DMS153 treated with DMSO at 0.1 percent for 48 hours (cell line): ENCODE measurements around the gene PPIF.
"Not testable (repeated sequence)": the region's sequence is repeated elsewhere in the genome, so short reads cannot be mapped to it uniquely, and the experiment has no call there.

Experiments used
- DNase-seq: peaks from one replicate; lab custom pipeline; 2025; ENCODE audit not compliant: unreplicated experiment; lab: John Stamatoyannopoulos, UW

The PPIF gene

DNA sequence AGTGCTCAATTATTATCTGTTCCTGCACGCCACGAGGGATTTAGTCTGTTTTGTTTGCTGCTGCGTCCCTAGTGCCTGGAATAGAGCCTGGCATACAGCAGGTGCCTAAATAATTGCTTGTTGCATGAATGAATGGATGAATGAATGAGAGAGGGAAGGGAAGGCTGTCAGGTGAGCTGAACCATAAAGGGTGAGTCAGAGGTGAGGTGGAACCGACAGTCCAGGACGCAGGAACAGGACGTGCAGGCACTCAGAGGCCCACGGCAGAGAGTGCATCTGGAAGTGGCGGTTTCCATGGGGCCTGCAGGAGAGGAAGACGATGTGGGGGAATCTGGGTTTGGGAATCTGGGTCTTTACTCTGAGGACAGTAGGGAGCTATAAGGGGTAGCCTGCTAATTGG lies 17.7 kb upstream of the PPIF start:
- DNase-seq = no peak

DNA sequence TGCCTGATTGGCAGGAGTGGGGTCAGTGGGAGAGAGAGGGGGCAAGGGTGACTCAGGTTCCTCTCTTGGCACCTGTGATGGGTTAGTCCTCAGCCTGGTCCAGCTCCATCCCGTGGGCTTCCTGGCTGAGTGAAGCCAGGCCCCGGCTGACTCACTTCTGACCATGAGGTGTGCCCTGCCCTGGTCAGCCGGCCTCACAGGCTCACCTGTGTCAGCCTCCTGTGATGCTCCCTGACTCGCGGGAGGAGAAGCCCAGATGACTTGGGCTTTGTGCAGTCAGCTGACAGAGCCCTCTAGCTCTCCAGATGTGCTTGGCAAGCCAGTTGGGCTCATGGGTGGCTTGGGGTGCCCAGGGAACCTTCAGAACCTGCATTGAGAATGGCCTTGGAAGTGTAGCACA lies 16.0 kb upstream of the PPIF start:
- DNase-seq = no peak

DNA sequence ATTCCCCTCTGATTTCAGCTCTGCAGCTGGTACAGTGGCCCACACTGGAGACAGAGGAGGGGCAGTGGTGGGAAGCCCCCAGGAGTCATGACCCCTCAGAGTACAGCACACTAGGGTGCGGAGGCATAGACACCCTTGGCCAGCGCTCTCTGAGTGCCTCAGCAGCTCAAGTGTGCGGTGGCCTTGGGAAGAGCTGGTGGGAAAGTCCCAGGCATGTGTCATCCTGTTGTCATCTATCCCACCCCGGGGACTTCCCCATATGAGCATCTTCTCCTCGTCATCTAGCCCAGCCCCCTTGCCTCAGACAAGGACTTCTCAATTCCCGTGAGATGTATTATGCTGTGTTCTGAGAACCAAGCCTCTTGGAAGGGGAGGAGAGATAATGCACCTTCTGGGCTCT lies 15.6 kb upstream of the PPIF start:
- no peak for DNase-seq

DNA sequence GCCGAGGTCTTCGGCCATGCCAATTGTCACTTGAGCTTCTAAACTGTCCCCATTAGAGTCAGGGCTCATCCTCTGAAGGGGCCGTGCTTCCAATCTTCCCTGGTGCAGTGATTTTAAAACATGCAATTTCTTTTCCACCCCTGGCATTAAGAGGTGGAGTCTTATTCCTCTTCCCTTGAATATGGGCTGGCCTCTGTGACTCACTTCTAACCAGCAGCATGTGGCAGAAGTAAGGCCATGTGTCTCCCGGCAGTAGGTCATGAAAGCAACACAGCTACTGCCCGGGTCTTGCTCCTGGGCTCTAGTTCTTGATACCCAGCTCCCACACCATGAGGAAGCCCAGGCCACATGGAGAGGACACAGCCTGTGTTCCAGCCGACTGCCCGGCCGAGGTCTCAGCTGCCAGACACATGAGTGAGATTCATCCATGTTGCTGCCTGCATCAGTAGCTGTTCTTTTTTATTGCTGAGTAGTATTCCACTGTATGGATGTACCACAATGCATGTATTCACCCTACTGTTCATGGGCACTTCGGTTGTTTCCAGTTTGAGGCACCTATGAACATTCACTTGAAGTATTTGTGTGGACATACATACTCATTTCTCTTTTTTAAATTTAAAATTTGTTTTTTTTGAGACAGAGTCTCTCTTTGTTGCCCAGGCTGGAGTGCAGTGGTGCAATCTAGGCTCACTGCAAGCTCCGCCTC lies 14.5 kb upstream of the PPIF start:
- not testable (repeated sequence) for DNase-seq

DNA sequence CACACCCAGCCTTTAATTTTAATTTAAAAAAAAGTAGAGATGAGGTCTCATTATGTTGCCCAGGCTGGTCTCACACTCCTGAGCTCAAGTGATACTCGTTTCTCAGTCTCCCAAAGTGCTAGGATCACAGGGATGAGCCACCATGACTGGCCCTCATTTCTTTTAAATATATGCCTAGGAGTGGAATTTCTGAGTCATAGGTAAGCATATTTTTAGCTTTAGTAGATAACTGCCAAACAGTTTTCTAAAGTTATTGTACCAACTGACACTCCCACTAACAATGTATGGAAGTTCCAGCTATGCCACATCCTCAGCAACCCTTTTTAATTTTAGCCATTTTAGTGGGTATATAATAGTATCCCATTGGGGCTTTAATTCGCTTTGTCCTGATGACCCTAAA lies 13.8 kb upstream of the PPIF start:
- DNase-seq = no peak

DNA sequence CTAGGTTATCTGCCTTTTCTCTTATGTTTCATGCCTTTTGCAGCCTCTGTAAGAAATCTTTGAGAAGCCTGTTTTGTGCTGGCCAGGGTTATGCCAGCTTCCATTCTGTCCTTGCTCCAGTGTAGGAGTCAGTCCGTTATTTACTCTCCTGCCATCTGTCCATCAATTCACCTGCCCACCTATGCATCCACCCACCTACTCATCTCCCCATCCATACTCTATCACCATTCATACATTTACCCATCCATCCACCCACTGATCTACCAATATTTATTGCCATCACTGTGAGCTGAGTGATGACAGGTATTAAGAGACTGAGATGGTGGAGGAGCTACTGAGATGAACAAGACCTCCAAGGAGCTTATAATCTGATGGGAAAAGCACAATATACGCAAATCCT lies 12.7 kb upstream of the PPIF start:
- no peak for DNase-seq

DNA sequence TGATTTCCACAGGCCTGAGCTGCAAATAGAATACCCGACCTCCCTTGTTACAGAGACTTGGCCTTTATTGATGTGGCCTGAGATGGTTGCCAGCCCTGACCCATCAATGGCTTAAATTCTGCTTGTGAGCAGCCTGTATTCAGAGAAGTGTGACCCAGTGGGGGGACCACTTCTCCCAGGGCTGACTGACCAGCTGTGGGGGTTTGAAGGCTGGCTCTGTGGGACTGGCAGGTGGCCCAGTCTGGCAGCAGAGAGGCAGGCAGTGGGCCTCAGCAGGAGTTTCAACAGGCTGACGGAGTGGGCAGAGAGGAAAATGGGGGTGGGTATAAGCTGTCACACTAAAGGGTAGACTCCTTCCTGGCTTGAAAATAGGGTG lies 12.2 kb upstream of the PPIF start:
- no peak for DNase-seq

DNA sequence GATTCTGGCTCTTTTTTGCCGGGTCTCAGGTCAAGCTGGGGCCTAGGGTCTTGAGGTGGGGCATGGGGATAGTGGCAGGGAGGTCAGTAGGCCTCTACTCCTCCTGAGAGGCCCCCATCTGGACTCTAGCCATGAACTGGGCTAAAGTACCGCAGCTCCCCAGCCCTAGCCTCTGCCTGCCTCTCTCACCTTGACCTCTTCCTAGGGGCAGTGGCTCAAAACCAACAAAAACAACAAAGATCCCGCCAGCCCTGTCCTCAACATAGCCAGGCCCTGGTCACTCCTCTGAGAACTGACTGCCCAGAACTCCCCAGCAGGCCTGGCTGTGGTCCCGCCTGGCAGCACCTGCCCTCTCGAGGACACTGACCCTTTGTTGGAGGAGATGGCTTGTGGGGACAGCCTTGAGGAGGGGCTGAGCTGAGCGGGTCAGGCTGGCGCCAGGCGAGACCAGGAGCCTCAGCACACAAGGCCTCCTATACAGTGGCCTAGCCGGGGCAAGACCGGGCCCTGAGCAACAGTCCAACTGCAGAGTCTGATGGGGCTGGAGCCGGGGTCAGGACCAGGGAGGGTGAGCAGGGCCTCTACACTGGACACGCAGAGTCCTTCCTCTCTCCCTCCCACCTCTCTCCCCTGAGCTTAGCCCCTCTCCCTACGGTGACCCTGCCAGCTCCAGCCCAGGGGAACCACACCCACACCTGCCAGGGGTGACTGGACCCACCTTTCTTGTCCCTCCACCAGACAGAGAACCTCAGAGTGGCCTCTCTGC lies 11.6 kb upstream of the PPIF start:
- no peak for DNase-seq

DNA sequence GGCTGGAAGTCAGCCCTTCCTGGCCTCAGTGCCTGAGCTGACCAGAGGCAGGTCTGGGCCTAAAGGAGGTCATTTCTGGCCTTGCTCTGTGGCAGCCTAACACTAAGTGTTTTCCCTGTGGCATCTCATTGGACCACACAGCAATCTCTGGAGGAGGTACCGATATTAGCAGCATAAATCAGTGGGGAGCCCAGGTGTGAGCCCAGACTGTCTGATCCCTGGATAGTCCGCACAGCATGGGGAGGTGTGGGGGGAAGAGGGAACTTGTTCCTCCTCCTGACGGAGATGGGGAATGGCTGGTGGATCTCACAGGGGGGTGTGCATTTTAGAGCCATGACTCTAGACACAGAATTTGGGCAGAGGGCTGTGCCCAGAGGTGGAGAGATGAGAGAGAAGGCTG lies 11.0 kb upstream of the PPIF start:
- no peak for DNase-seq

DNA sequence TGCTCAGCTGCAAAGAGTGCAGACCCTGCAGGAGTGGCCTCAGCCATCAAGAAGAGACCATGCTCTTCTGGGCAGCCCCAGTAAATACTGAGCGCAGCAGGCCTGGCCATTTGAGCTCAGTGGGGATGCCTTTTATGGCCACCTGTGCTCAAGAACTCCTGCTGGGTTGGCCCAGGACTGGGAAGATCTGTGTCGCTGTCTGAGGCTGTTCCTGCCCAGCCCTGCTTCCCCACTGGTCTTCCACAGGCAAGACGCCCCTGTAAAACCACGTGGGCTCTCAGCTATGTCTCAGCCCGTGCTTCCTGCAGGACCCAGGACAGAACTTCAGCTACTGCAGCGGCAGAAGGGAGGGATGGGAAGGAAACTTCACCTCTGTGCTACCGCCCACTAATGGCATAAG lies 10.5 kb upstream of the PPIF start:
- no peak for DNase-seq

DNA sequence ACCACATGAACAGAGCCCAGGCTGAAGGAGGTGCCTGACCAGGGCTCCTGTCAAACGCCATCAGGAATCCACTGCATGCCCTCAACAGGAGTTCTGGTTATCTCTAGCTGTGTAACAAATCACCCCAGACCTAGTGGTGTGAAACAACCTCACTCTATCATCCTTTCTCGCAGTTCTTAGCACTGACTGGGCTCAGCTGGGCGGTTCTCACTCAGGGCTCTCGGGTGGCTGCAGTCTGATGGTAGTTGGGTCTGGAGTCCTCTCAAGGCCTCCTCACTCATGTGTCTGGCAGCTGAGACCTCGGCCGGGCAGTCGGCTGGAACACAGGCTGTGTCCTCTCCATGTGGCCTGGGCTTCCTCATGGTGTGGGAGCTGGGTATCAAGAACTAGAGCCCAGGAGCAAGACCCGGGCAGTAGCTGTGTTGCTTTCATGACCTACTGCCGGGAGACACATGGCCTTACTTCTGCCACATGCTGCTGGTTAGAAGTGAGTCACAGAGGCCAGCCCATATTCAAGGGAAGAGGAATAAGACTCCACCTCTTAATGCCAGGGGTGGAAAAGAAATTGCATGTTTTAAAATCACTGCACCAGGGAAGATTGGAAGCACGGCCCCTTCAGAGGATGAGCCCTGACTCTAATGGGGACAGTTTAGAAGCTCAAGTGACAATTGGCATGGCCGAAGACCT lies 9.3 kb upstream of the PPIF start:
- not testable (repeated sequence) for DNase-seq

DNA sequence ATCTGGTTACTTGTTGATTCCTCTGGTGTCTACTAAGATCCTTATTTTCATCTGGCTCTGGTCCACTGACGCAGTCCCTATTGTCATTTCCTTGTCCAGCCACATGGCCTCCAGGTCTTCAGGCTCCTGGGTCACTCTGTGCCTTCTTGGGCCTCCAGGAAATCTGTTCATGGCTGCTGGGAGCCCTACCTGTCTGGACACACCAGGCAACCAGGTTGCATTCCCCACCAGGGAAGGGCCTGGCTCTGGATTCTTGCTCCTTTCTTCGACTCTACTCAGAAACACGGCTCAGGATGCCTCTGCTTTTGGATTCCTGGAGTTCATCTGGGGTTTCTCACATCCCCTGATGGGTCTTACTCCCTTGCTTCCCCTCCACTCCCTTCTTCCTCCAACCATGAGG lies 8.0 kb upstream of the PPIF start:
- DNase-seq = no peak

DNA sequence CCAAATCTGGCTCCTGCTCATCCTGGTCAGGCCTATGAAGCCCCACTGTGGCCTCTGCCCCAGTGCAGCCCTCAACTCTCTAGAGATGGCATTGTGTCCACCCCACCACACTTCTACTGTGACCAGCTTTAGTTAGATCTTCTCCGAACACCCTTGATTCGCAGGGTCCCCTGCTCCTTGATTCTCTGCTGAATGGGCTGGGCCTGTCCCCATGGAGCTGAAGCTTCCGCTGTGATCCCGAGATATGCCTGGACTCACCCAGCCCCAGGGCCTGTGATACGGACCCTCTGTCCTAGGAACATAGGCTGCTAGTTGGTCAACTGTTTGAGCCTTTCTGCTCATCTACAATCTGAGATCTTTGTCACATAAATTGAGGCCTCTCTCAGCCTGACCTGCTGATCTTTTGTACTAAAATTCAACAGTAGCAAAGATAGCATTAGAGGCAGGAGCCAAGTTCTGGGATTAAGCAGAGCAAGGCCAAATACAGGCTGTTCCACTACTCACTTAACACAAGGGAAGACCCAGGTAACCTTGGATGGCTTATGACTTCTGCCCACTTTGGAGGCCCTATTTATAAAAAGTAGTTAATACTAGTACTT lies 6.5 kb upstream of the PPIF start:
- DNase-seq = no peak

DNA sequence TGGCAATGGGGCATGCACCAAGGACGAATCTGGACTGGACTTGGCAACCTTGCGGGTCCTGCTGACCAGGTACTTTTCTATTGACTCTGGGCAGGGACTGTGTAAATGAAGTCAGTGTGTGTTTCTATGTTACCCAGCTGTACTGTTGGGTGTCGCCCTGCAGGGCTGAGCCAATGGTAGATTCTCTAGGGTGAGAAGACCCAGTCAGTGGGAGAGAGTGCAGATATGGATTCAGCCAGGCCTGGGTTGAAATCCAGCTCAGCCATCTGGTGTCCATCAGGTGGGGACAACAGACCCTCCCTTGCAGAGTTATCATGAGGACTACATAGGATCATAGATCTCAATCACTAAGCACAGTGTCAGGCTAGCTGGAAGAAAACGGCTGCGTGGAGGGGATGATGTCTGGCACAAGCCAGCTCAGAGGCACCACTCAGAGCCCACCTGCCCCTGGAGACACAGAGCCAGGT lies 4.9 kb upstream of the PPIF start:
- DNase-seq = no peak

DNA sequence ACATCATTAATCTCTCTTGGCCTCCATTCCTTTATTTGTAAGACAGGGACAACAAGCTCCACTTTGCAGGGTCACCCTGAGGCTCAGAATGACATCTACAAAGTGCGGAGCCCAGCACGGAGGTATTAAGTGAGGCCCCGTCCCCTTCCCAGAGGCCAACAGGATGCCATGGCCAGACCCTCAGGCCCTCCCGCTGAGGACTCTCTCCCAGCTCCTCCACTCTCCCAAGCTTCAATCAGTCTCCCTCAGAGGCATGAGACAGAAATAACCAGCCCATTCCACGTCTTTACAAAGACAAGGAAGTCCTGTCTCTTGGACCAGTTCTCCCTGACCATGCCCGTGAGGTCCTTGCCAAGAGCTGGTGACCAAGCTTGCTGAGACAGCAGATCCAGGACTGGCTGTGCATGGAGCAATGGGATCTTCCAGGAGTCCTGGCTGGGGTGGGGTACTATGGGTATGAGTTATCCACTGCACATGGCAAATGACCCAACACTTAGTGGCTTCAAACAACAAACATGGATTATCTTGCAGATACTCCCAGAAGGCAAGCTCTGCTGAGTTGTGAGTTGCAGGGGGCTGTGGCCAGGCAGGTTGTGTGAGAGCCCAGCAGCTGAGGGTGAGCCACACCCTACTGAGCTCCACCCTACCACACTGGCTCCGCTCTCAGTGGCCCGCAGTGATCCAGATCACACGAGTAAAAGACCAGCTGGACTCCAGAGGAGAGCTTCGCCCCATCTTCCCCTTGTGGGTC lies 4.3 kb upstream of the PPIF start:
- DNase-seq = no peak

DNA sequence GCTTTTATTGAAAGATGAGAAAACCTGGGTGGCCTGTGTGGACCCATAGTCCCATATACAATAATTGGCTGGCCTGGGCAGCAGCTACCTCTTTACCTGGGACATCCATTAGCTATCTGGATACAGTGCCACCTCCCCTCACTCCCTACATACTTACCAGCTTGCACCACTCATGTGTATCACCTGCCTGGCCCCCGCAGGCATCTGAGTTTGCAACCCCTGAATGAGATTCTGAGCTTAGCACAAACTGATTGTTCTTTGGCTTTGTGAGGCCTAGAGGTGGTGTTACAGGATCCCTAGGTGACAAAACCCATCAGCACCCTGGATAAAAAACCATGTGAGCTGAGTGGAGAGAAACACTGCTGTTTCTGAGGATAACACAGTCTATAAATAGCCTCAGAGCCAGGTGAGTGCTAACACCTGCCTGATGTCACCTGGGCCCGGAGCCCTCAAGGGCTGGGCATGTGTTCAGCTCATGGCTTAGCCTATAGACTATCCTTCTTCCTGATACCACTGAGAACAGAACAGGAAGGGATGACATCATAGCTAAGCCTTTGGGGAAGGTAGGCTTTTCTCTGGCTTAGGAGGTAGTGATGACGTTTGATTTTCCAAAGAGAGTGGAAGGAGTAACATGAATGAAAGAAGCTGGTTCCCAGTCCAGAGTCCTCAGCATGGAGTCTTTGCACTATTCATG lies 2.6 kb upstream of the PPIF start:
- peak; percentile 84 for DNase-seq

DNA sequence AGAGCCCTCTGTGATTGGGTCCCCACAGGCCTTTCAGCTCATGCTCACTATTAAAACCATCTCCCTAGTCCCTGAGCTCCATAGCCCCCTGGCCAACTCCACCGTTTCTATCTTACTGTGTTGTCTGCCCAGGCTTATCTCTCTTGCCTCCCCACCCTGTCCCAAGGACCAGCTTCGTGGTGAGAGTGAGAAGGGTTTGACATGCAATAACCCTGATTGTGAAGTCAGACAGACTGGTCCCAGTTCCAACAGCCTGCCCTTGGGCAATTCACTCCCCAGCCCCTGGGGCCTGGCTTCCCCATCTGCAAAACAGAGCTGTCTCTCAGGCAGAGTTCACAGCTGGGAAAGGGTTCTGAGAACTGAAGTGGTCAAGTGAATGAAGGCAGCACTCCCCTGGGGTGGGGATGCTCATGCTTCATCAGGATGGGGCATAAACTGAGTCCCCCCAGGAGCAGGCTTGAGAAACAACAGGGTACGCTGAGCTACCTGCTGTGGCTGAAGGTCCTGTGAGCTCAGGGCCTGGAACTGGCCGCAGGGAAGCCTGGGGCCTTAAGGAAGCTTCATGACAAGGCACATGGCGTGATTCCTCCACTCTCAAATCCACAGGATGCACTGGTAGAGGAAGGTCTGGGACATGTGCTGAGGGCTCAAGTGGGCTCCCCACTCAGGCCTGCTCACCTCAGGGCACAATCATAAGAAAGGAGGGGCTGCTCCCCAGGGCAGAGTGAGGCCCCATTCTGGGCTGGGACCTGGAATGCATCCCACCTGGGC lies 1.8 kb upstream of the PPIF start:
- DNase-seq = no peak

DNA sequence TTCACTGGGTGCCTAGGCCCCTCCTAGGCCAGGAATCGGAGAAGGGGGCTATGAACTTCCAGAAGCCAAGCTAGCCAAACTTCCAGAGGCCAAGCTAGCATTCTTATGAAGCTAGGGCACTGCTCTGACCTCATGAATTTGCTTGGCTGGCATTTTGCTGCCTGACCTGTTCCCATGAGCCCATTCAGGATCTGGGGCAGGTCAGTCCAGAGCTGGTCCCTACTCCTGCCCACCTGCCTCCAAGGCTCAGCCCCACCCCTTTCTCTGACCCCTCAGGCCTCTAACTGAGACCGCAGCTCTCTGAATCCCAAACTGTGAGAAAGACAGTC lies 1.3 kb upstream of the PPIF start:
- DNase-seq = no peak

DNA sequence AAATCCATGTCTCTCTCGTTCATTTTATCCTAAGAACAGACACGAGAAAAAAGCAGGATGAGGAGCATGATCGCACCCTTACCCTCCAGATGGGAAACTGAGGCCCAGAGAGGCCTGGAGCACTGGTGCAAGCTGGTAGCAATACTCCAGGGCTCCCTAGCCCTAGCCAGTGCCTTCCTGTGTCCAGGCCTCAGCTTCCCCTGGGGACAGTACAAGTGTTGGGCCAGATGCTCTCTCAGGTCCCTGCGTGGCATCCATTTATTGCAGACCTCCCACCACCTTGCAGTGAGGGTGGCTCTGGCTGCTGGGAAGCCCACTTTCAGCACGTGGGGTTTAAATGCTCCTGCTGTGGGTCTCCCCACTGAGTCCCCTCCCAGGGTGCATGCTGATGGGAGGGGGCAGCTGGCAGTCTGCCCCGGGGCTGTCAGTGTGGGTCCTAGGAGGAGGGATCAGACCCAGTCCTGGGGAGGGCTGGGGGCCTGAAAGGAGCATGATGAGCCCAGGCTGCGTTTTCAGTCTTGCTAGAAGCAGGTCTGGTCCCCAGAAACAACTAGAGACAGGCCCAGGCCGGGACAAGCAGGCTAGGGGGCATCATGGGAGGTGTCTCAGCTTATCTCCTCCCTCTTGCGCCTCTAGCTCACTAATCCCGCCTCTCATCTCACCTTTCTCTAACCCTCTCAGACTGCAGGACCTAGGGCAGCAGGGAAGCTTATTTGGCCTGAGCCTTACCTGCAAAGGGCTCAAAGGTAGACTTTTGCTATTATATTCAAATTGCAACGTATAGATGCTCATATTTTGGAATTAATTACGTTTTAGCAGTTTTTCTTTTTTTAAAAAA lies 662 bp upstream of the PPIF start:
- DNase-seq = no peak
